UCSD-AML1 (cell line): ENCODE measurements around the gene AURKAIP1.
A peak's percentile ranks its signal among the peaks of the same experiment; 100 is the strongest.
"Not testable (repeated sequence)": the region's sequence is repeated elsewhere in the genome, so short reads cannot be mapped to it uniquely, and the experiment has no call there.

ENCODE experiments used
- DNase-seq: peaks from one replicate; lab custom pipeline; 2025; ENCODE audit not compliant: unreplicated experiment; lab: John Stamatoyannopoulos, UW

AURKAIP1 gene

DNA sequence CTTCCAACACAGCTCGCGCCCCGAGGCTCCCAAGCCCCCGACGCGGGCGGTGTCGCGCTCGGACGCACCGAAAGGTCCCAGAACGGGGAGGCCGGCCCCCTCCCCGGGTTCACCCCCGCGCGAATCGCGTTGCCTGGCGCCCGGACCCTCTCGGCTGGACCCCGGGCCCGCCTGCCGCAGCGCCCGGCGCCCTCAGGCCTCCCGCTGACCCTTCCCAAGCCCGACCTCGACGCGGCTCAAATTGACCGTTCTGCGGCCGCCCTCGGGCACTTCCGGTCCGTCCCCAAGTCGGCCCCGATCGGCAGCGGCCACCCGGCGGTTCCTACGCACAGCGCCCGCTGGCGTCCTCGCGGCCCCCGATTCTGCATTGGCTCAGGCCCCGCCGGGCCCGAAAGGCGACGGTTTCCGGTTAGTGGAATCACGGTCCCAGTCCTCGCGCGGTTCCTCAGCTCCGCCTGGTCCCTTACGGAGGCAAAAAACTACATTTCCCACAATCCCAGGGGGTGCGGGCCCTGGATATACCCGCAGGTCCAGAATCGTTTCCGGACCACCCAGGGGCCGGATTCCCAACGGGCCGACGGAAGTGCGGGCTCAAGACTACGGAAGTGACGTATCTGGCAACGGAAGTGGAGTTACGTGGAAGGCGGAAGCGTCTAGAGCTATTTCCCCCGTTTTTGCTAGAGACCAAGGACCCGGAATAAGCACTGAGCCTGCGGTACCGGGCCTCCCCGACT is at the start of gene AURKAIP1:
TSS of gene AURKAIP1 (minus strand) at position 279 of the 734 bp plus-strand sequence. CDS start 451 bp downstream, outside the sequence.
- DNase-seq: peak; percentile 99

- DNase-seq: no peak
These were observed 49.7 kb upstream of the AURKAIP1 start for GRCh38 chr1:1424707-1425106.

DNA sequence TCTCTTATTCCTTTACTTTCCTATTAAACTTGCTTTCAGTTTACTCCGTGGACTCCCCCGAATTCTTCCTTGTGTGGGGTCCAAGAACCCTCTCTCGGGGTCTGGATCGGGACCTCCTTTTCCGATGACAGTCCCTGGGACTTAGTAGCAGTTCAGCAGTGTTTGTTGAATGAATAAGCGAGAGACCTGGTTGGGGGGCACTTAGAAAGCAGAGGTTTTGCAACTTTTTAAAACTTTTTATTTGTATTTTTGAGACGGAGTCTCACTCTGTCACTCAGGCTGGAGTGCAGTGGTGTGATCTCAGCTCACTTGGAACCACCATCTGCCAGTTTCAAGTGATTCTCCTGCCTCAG is 48.2 kb upstream of the AURKAIP1 start:
- no peak for DNase-seq

DNA sequence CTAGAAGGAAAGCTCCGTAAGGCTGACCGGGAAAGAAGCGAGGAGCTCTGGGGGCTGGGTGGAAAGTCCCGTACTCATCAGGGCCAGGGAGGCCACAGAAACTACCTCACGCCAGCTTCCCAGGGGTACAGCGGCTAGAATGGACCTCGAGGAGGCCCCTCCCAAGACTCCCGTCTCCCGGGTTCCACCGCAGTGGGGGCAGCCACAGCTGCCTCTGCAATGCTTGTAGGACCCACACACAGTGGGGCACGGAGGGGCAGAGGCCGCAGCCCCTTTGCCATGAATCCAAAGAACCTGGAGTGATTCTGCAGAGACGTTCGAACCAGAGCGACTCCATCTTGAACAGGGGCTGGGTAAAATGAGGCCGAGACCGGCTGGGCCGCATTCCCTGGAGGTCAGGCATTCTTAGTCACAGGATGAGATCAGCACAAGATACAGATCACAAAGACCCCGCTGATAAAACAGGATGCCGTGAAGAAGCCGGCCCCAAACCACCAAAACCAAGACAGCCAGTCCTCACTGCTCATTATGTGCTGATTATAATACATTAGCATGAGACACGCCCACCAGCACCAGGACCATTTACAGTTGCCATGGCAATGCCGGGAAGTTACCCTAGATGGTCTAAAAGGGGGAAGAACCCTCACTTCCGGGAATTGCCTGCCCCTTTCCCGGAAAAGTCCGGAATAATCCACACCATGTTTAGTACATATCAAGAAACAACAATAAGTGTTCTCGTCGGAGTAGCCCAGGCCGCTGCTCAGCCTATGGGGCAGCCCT is 47.6 kb upstream of the AURKAIP1 start:
- DNase-seq: no peak

DNA sequence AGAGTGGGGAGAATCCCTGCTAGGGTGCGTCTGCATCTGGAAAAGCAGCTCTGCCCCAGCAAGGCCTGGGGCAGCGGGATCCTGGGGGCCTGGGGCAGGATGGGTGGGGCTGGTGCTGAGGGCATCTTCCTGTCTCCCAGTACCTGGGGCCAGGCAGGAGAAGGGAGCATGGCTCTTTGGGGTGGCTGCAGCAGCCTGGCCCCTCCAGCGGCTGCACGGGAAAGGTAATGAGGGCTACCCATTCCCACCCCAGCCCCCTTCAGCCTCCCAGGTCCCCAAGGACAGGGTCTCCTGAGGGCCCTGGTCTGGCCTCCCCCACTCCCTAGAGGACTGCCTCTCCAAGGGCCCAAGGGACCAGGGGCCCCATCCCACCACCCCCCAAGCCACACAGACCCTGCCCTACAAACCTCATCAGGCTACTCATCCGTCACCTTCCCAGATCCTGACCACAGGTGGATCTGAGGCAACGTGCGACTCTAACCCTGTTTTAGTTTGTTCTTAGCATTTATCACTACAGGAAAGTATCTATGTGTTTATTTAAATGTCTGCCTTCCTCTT is 47.0 kb upstream of the AURKAIP1 start:
- no peak for DNase-seq

DNA sequence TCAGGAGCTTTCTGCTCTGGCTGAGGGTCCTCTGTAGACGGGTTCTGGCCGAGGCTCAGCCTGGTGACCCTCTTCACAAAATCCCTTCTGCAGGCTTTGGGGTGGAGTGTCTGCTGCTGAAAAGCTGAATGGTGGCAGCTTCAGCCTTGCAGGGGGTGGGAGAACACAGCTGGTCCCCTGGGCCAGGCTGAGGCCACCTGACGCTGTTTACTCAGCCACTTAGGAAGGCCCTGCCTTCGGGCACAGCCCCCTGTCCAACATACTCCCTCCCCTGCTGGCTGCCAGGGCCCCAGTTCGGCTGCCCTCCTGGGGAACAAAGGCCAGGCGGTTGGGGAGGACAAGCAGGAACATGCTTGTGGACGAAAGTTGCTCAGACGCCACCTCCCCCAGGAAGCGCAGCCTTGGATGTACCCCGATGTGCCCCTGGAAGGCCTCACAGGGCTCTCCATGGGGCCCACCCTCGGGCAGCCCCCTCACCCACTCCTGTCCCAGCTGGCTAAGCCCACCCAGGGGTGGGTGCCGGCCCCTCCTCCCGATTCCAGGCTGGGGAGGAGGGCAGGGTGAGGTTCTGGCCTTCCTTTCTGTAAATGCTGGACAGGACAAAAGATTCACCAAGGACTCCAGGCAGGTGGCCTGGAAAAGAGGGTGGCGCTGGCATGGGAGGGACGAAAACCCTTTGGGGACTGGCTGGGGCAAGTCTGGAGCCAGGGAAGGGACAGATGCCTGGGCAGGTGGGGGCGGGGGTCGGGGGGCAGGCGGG is 46.3 kb upstream of the AURKAIP1 start, which contains the start of gene ANKRD65:
TSS of gene ANKRD65 (minus strand) at position 130 of the 760 bp plus-strand sequence. CDS start 271 bp downstream, outside the sequence.
- DNase-seq: no peak

GRCh38 chr1:1420654-1421141 is 45.7 kb upstream of the AURKAIP1 start:
- DNase-seq: no peak

DNA sequence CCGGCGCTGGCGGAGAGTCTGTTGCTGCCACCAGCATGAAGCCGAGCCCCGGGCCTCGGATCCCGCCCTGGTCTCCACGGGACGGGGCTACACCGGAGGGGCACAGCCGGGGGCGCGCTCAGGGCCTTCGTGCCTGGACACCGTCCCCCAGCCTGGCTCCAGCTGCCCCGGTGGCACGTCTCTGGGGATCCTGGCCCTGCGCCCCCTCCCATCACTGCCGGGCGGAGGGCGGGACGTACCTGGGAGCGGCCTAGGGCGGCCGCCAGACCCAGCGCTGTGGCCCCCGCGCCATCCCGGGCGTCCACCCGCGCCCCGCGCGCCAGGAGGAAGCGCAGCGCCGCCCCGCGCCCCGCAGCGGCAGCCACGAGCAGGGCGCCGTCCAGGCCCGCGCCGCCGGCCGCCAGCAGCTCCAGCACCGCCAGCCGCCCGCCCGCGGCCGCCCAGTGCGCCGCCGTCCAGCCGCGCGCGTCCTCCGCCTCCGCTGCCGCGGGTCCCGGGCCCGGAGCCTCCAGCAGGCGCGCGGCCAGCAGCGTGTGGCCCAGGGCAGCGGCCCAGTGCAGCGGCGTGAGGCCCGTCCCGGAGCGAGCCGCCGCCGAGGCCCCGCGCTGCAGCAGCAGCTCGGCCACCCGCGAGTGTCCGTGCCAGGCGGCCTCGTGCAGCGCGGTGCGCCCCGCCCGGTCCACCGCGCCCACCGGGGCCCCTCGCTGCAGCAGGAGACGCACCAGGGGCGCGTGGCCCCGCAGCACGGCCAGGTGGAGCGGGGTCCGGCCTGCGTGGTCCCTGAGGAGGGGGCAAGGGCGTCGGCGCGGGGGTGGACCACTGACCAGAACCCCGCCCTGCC is 45.0 kb upstream of the AURKAIP1 start:
- no peak for DNase-seq

DNA sequence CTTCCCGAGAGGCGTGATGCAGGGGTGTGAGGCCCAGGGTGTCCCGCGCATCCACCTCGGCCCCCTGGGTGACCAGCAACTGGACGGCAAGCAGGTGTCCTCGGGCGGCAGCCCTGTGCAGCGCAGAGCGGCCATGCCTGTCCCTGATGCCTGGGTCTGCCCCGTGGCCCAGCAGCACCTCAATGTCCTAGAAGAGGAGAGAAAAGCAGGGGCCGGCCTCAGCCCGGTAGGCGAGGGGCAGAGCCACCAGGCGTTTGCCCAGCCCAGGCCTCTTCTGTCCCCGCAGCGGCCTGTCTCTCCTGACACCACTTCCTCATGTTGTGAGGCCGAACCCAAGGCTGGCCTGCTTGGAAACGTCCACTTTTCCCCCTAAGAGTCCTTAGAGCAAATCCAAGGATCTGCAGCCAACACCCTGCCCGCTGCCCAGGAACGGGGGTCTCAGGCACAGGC is 44.4 kb upstream of the AURKAIP1 start:
- no peak for DNase-seq

GRCh38 chr1:1418464-1419362 is 43.7 kb upstream of the AURKAIP1 start:
- no peak for DNase-seq

- DNase-seq: not testable (repeated sequence)
These were observed 42.9 kb upstream of the AURKAIP1 start for GRCh38 chr1:1417825-1418463.

- not testable (repeated sequence) for DNase-seq
These were observed 42.4 kb upstream of the AURKAIP1 start for GRCh38 chr1:1417396-1417795.

GRCh38 chr1:1415751-1416150 is 40.7 kb upstream of the AURKAIP1 start:
- no peak for DNase-seq

- DNase-seq: not testable (repeated sequence)
These were observed 37.4 kb upstream of the AURKAIP1 start for GRCh38 chr1:1412311-1412902.

DNA sequence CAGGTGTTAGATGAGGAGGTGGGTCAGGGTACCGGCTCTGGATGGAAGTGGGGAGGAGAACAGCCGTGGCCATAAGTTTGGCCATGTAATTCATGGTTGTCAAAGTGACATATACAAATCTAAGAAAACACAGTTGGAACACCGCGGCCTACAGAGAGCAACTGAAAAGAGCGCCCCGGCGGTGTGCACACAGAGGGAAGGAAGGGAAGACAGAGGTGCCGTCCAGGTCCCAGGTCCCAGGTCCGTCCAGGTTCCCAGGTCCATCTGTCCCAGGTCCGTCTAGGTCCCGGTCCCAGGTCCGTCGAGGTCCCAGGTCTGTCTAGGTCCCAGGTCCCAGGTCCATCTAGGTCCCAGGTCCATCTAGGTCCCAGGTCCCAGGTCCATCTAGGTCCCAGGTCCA is 36.6 kb upstream of the AURKAIP1 start:
- no peak for DNase-seq

DNA sequence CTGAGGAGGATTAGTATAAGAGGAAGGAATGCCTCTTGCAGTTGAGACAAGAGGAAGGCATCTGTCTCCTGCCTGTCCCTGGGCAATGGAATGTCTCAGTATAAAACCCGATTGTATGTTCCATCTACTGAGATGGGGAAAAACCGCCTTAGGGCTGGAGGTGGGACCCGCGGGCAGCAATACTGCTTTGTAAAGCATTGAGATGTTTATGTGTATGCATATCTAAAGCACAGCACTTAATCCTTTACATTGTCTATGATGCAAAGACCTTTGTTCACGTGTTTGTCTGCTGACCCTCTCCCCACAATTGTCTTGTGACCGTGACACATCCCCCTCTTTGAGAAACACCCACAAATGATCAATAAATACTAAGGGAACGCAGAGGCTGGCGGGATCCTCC is 35.2 kb upstream of the AURKAIP1 start:
- DNase-seq: not testable (repeated sequence)

DNA sequence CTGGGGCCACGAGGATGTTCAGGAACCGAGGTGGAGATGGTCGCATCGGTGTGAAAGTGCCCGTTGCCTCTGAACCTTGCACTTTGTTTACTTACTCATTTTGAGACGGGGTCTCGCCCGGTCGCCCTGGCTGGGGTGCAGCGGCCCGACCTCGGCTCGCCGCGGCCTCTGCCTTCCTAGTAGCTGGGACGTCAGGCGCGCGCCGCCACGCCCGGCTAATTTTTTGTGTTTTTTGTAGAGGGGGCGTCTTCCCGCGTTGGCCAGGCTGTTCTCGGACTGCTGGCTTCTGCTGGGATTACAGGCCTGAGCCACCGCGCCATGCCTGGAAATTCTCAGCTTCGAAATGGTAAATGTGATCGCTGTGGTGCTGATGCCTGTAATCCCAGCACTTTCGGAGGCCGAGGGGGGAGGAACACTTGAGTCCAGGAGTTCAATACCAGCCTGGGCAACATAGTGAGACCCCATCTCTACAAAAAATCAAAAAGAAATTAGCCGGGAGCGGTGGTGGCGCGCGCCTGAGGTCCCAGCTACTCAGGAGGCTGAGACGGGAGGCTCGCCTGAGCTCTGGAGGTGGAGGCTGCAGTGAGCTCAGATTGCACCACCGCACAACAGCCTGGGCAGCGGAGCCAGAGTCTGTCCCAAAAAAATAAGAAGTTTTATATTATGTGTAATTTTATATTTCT is 32.8 kb upstream of the AURKAIP1 start:
- peak; percentile 39 for DNase-seq
